IMR-90 (cell line): ENCODE results near the gene MRPS18A. TPM values are rescaled to one million over a fixed set of nuclear protein-coding genes. Genes with fewer than 3 reads are reported as not detected.

Experiments used
- ATAC-seq: fragments of 200-7000 bp; cut with Tn5 transposase; 2 replicates; pipeline ENCODE4 v1.9.1; 2020; ENCODE audit warnings: low read depth, mild to moderate bottlenecking, moderate library complexity
- BruUV-seq: library from RNA; stranded (reverse); fragments of 400-500 nt; replicated peaks from 2 replicates; lab custom pipeline; 2021; lab: Mats Ljungman, UMichigan
- CTCF ChIA-PET: fragments of 300-600 bp; formaldehyde crosslinking; extraction: SDS; loops from one replicate; lab custom pipeline; 2021; ENCODE audit warnings: antibody characterized with exemption; lab: Yijun Ruan, JAX
- POLR2A ChIA-PET: fragments of 300-600 bp; sonication (Branson Sonifier 250); formaldehyde crosslinking; loops from one replicate; lab custom pipeline; 2022; ENCODE audit warnings: antibody characterized with exemption; ENCODE audit not compliant: unreplicated experiment; lab: Charles Lee
- DNase-seq: peaks from one replicate; pipeline ENCODE4 v3.0.0; 2013
- H2AFZ ChIP-seq: replicated peaks from 2 replicates; pipeline ENCODE3; 2013; ENCODE audit warnings: low read length, mild to moderate bottlenecking; ENCODE audit not compliant: poor library complexity
- H2AK5ac ChIP-seq: 2 replicates; pipeline ENCODE4 v1.6.1; 2013; ENCODE audit warnings: low read depth, low read length, inconsistent platforms
- H2AK9ac ChIP-seq: replicated peaks from 2 replicates; pipeline ENCODE3; 2013; ENCODE audit warnings: mild to moderate bottlenecking, low read depth, low read length, moderate library complexity; ENCODE audit not compliant: poor library complexity
- H2BK120ac ChIP-seq: 2 replicates; pipeline ENCODE4 v1.6.1; 2013; ENCODE audit warnings: low read depth, low read length, inconsistent platforms
- H2BK15ac ChIP-seq: 3 replicates; pipeline ENCODE4 v1.6.1; 2013; ENCODE audit warnings: low read depth, low read length, inconsistent platforms
- H2BK20ac ChIP-seq: 2 replicates; pipeline ENCODE4 v1.6.1; 2013; ENCODE audit warnings: low read depth, mild to moderate bottlenecking, inconsistent platforms, low read length, moderate library complexity
- H2BK5ac ChIP-seq: 2 replicates; pipeline ENCODE4 v1.6.1; 2013; ENCODE audit warnings: mild to moderate bottlenecking, low read depth, low read length, inconsistent platforms; ENCODE audit not compliant: poor library complexity, severe bottlenecking
- H3K14ac ChIP-seq: replicated peaks from 2 replicates; pipeline ENCODE4 v1.6.1; 2013; ENCODE audit warnings: low read depth, low read length, inconsistent platforms
- H3K18ac ChIP-seq: 2 replicates; pipeline ENCODE4 v1.6.1; 2013; ENCODE audit warnings: low read depth, low read length, control low read depth
- H3K23ac ChIP-seq: 2 replicates; pipeline ENCODE4 v1.6.1; 2013; ENCODE audit warnings: low read depth, low read length, inconsistent platforms
- H3K27ac ChIP-seq: 2 replicates; pipeline ENCODE4 v1.5.1; 2013; ENCODE audit warnings: mild to moderate bottlenecking, control low read depth, low read length; ENCODE audit not compliant: insufficient read depth
- H3K27me3 ChIP-seq: 2 replicates; pipeline ENCODE4 v1.6.1; 2013; ENCODE audit warnings: low read length; ENCODE audit not compliant: control insufficient read depth, insufficient read depth
- H3K36me3 ChIP-seq: 2 replicates; pipeline ENCODE4 v1.6.1; 2013; ENCODE audit warnings: low read length, mixed read lengths; ENCODE audit not compliant: control insufficient read depth, insufficient read depth
- H3K4ac ChIP-seq: 2 replicates; pipeline ENCODE4 v1.6.1; 2013; ENCODE audit warnings: low read depth, low read length, inconsistent platforms
- H3K4me1 ChIP-seq: 2 replicates; pipeline ENCODE4 v1.6.1; 2013; ENCODE audit warnings: low read length, mixed read lengths; ENCODE audit not compliant: control insufficient read depth, insufficient read depth
- H3K4me2 ChIP-seq: 2 replicates; pipeline ENCODE4 v1.6.1; 2013; ENCODE audit warnings: low read depth, mild to moderate bottlenecking, control low read depth, low read length, moderate library complexity
- H3K4me3 ChIP-seq: 2 replicates; pipeline ENCODE4 v1.5.1; 2013; ENCODE audit warnings: low read depth, mild to moderate bottlenecking, control low read depth, low read length, moderate library complexity; ENCODE audit not compliant: insufficient read depth
- H3K56ac ChIP-seq: 2 replicates; pipeline ENCODE4 v1.6.1; 2013; ENCODE audit warnings: low read length, inconsistent platforms; ENCODE audit not compliant: insufficient read depth; ENCODE audit errors: extremely low read depth
- H3K79me1 ChIP-seq, 2 experiments: 2 replicates each; pipeline ENCODE4 v1.6.1; 2013; ENCODE audit warnings: low read length in 2 of 2, inconsistent platforms in 1 of 2, low read depth in 1 of 2
- H3K9ac ChIP-seq: 2 replicates; pipeline ENCODE4 v1.6.1; 2013; ENCODE audit warnings: low read depth, low read length, control low read depth
- H3K9me1 ChIP-seq: 2 replicates; pipeline ENCODE4 v1.6.1; 2013; ENCODE audit warnings: low read length, inconsistent platforms; ENCODE audit not compliant: insufficient read depth
- H3K9me3 ChIP-seq: 2 replicates; pipeline ENCODE4 v1.6.1; 2013; ENCODE audit warnings: low read length; ENCODE audit not compliant: control insufficient read depth, insufficient read depth
- H4K20me1 ChIP-seq: 2 replicates; pipeline ENCODE4 v1.6.1; 2013; ENCODE audit warnings: low read length, inconsistent platforms; ENCODE audit not compliant: insufficient read depth
- H4K5ac ChIP-seq: 2 replicates; pipeline ENCODE4 v1.6.1; 2013; ENCODE audit warnings: mild to moderate bottlenecking, low read depth, low read length, control low read depth
- H4K8ac ChIP-seq, 2 experiments: 2 replicates each; pipeline ENCODE4 v1.6.1; 2013; ENCODE audit warnings: low read depth in 2 of 2, low read length in 2 of 2, control low read depth in 1 of 2, inconsistent platforms in 1 of 2
- H4K91ac ChIP-seq: 2 replicates; pipeline ENCODE4 v1.6.1; 2013; ENCODE audit warnings: low read depth, low read length, inconsistent platforms; ENCODE audit not compliant: insufficient read depth
- CEBPB ChIP-seq: IDR thresholded peaks from 2 replicates; pipeline ENCODE4 v1.6.1; 2012; ENCODE audit warnings: low read depth, low read length, improper control_type of control experiment
- CHD1 ChIP-seq: IDR thresholded peaks from 2 replicates; pipeline ENCODE4 v1.6.1; 2012; ENCODE audit warnings: low read depth, low read length, improper control_type of control experiment
- FOS ChIP-seq: fragments of 150-350 bp; IDR thresholded peaks from 2 replicates; pipeline ENCODE4 v1.6.1; 2016; ENCODE audit warnings: low read depth, low read length
- MAFK ChIP-seq: IDR thresholded peaks from 2 replicates; pipeline ENCODE4 v1.6.1; 2012; ENCODE audit warnings: low read depth, low read length, improper control_type of control experiment
- MAZ ChIP-seq: IDR thresholded peaks from 2 replicates; pipeline ENCODE4 v1.6.1; 2012; ENCODE audit warnings: low read depth, mild to moderate bottlenecking, low read length, improper control_type of control experiment, moderate library complexity, borderline replicate concordance
- MXI1 ChIP-seq: IDR thresholded peaks from 2 replicates; pipeline ENCODE4 v1.6.1; 2012; ENCODE audit warnings: low read depth, mild to moderate bottlenecking, low read length, moderate library complexity, borderline replicate concordance
- POLR2A ChIP-seq: IDR thresholded peaks from 2 replicates; pipeline ENCODE4 v1.6.1; 2012; ENCODE audit warnings: mild to moderate bottlenecking, low read depth, low read length
- RAD21 ChIP-seq: IDR thresholded peaks from 2 replicates; pipeline ENCODE4 v1.6.1; 2012; ENCODE audit warnings: low read length, improper control_type of control experiment
- RFX5 ChIP-seq: IDR thresholded peaks from 2 replicates; pipeline ENCODE4 v1.8.0; 2012; ENCODE audit warnings: low read depth, mild to moderate bottlenecking, low read length, moderate library complexity
- SMC3 ChIP-seq: fragments of 150-350 bp; IDR thresholded peaks from 2 replicates; pipeline ENCODE4 v1.6.1; 2016; ENCODE audit warnings: low read depth, mild to moderate bottlenecking, antibody characterized with exemption, low read length, moderate library complexity
- USF2 ChIP-seq: fragments of 150-350 bp; IDR thresholded peaks from 2 replicates; pipeline ENCODE4 v1.6.1; 2017; ENCODE audit warnings: mild to moderate bottlenecking, antibody characterized with exemption, low read length, low read depth
- whole genome bisulfite sequencing, 2 experiments: methylation state at CpG; one replicate each; pipeline versions ENCODE4 v1.1.5 to v1.1.7; 2013; ENCODE audit warnings: missing lambda C conversion rate in 2 of 2; ENCODE audit not compliant: insufficient read length in 1 of 2; ENCODE audit errors: extremely low coverage in 2 of 2; 5-methylcytosine and 5-hydroxymethylcytosine counted together
- dilution Hi-C: fragments of 300-500 bp; cut with HindIII; formaldehyde crosslinking; loops from one replicate; pipeline ENCODE4 v1.14.3; 2018; ENCODE audit warnings: low sequenced_read_pairs; ENCODE audit not compliant: unreplicated experiment
- in situ Hi-C: fragments of 300-500 bp; cut with MboI; formaldehyde crosslinking; loops from 3 replicates; pipeline ENCODE4 v1.14.3; 2019; ENCODE audit warnings: low sequenced_read_pairs, inconsistent platforms, mixed read lengths
- intact Hi-C: fragments of 100-400 bp; cut with micrococcal nuclease; formaldehyde crosslinking; loops from 2 replicates; pipeline ENCODE4 v1.10.0; 2022
- polyA plus RNA-seq, 3 experiments: library from polyadenylated mRNA; depleted of rRNA; stranded (reverse); fragments of >200 nt; gene quantifications; 2 replicates each; pipeline ENCODE4 v1.2.3, GENCODE V29; 2012; ENCODE audit warnings: low replicate concordance in 1 of 3
- total RNA-seq: library from RNA; depleted of rRNA; stranded (reverse); fragments of >200 nt; gene quantifications from 2 replicates; pipeline ENCODE4 v1.2.3, GENCODE V29; 2012

The MRPS18A gene
- total and polyA plus RNA-seq, 2 of the 4 experiments (the other 2 are of a cell fraction): 47.0 to 56.6 TPM

GRCh38 chr6:43727634-43728033 is 40.0 kb upstream of the MRPS18A start:
- no peak overlapping the region for H2AK5ac ChIP-seq
- 22% methylated on average over 1 of the region's 3 CpGs; no CpG with 5 or more reads in 1 of the 2 experiments for WGBS, 2 experiments
- H4K8ac ChIP-seq: no peak overlapping the region
- H2AK9ac ChIP-seq: no peak overlapping the region
- H3K4ac ChIP-seq: no peak overlapping the region
- no peak overlapping the region for H4K5ac ChIP-seq
- no peak overlapping the region for H3K23ac ChIP-seq
- in situ Hi-C loops (no loop called here), intact Hi-C loops (no loop called here), dilution Hi-C loops (no loop called here)
- no peak overlapping the region for H3K27ac ChIP-seq
- no peak overlapping the region for H2BK15ac ChIP-seq
- H3K4me3 ChIP-seq: no peak overlapping the region
- H3K9me3 ChIP-seq: no peaks in the 10 kb centered on the region
- peaks cover 13% of the 10 kb centered on the region; the same call in 1 of the 2 replicates for H3K9me1 ChIP-seq
- H3K4me1 ChIP-seq: peaks cover 20% of the 10 kb centered on the region
- no peak for ATAC-seq
- no peak overlapping the region for H3K18ac ChIP-seq
- peaks cover 2% of the 10 kb centered on the region; the same call in 1 of the 2 replicates for H3K27me3 ChIP-seq
- H2BK5ac ChIP-seq: no peak overlapping the region
- DNase-seq: no peak
- H3K14ac ChIP-seq: no peak overlapping the region
- TF ChIP-seq CEBPB (no peak), RFX5 (no peak), RAD21 (no peak), SMC3 (no peak), MXI1 (no peak), FOS (no peak), POLR2A (no peak), CHD1 (no peak), USF2 (no peak), MAZ (no peak), MAFK (no peak)
- H4K91ac ChIP-seq: no peak overlapping the region
- H3K79me1 ChIP-seq: no peaks in the 10 kb centered on the region
- H3K36me3 ChIP-seq: no peaks in the 10 kb centered on the region
- H3K56ac ChIP-seq: no peak overlapping the region
- CTCF ChIA-PET: no interaction called here
- POLR2A ChIA-PET: no interaction called here
- H3K9ac ChIP-seq: no peak overlapping the region
- no peak overlapping the region for H2AFZ ChIP-seq
- H3K4me2 ChIP-seq: no peak overlapping the region
- no peak overlapping the region for H2BK120ac ChIP-seq
- H4K20me1 ChIP-seq: no peaks in the 10 kb centered on the region
- no peak overlapping the region for H2BK20ac ChIP-seq
- BruUV-seq: no TSS peak
